ENCODE measurements around the gene RPS10.
"Not testable (repeated sequence)": the region's sequence is repeated elsewhere in the genome, so short reads cannot be mapped to it uniquely, and the experiment has no call there.

RPS10 gene

GRCh38 chr6:34447910-34448309 lies 22.0 kb upstream of the RPS10 start:
- DNase-seq (ENCODE audit: low read depth, low spot score): no peak

GRCh38 chr6:34447386-34447785 lies 21.5 kb upstream of the RPS10 start:
- DNase-seq (ENCODE audit: low read depth, low spot score): no peak

GRCh38 chr6:34445313-34445860 lies 19.5 kb upstream of the RPS10 start:
- no peak for DNase-seq (ENCODE audit: low read depth, low spot score)

GRCh38 chr6:34441526-34441925 lies 15.7 kb upstream of the RPS10 start:
- DNase-seq (ENCODE audit: low read depth, low spot score): no peak

- DNase-seq (ENCODE audit: low read depth, low spot score): no peak
Observed at GRCh38 chr6:34439442-34439841, 13.6 kb upstream of the RPS10 start.

- DNase-seq (ENCODE audit: low read depth, low spot score): no peak
Observed at GRCh38 chr6:34438705-34439104, 12.8 kb upstream of the RPS10 start.

DNA sequence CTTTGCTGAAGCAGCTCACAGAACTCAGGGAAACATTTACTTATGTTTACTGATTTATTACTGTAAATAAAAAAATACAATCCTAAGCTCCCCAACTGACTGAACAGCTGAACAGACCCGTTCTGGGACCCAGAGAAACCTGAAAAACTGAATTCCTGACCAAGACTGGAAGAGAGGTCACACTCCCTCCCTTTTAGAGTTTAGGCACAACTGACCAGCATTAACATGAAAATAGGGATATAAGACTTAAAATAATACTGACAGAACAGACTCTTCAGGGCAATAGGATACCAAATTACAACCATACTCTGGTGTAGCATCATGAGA lies 11.7 kb upstream of the RPS10 start:
- no peak for DNase-seq (ENCODE audit: low read depth, low spot score)

GRCh38 chr6:34436803-34437643 lies 11.2 kb upstream of the RPS10 start:
- no peak for DNase-seq (ENCODE audit: low read depth, low spot score)

DNA sequence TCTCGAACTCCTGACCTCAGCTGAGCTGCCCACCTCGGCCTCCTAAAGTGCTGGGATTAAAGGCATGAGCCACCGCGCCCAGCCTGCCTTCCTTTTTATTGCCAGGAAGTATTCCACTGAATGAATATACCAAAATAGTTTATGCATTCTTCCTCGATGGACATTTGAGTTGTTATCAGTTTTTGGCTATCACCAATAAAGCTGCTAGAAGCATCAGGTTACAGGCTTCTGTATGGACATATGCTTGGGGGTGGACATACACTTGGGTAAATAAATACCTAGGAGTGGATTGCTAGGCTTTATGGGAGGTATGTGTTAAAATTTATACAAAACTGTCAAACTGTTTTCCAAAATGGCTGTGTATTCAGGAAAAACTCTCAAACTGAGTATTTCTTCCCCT lies 10.0 kb upstream of the RPS10 start:
- no peak for DNase-seq (ENCODE audit: low read depth, low spot score)

- DNase-seq (ENCODE audit: low read depth, low spot score): no peak
Observed at GRCh38 chr6:34425132-34425497, 754 bp downstream of the RPS10 start.

GRCh38 chr6:34424200-34425131 lies 1.4 kb downstream of the RPS10 start:
- no peak for DNase-seq (ENCODE audit: low read depth, low spot score)

GRCh38 chr6:34423254-34423653 lies 2.6 kb downstream of the RPS10 start:
- DNase-seq (ENCODE audit: low read depth, low spot score): no peak

DNA sequence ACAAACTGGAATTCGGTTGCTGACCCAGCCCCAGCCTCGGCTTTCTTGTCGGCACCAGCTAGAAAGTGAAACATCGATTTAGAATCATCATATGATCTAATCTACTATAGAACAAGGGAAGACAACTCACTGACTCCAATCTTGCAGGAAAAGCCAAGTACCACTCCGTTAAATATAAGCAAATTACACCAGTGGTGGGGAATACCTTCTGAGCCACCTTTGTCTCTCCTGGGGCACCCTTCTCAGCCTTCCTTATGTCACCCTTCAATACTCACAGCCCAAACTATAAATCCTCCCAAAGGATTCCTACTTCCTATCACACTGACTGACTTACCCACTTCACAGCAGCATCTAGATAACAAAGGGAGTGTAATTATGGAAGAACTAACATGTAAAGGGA lies 7.5 kb downstream of the RPS10 start:
- DNase-seq (ENCODE audit: low read depth, low spot score): no peak

GRCh38 chr6:34416877-34417371 lies 8.9 kb downstream of the RPS10 start:
- no peak for DNase-seq (ENCODE audit: low read depth, low spot score)

GRCh38 chr6:34414999-34415858 lies 10.6 kb downstream of the RPS10 start:
- DNase-seq (ENCODE audit: low read depth, low spot score): no peak

DNA sequence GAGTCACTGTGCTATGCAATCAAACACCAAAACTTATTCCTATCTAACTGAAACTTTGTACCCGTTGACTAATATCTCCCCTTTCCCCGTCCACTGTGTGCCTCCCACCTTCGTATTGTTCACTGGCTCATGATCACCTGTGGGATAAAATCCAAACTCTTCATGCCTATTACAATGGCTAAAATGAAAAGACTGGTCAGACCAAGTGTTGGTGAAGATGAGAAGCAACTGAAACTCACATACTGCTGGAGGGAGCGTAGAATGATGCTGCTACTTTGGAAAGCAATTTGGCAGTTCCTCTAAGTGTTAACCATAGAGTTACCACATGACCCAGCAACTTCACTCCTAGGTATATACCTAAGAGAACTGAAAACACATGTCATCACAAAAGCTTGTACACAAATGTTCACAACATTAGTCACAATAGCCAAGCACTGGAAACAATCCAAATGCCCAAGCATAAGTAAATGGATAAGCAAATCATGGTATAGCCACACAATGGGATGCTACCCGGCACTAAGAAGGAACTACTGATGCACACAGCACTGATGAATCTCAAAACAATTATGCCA lies 13.1 kb downstream of the RPS10 start:
- no peak for DNase-seq (ENCODE audit: low read depth, low spot score)

DNA sequence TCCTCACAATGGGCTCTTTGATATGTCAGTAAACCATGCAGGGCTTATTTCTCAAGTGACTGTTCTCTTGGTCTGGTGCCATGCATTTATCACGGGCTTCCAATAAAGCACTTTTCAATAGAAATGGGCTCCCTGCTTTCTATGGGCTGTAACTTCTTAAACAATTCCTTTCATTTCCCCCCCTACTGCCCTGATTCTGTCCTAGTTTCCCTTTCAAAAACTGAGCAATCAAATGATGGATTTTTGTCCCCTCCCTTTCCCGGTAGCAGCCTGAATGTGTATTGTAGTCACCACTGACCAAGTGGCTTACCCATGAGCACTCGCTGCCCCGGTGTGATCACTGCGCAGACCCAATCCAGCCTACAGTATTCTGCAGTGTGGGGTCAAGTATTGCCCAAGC lies 13.9 kb downstream of the RPS10 start:
- DNase-seq (ENCODE audit: low read depth, low spot score): no peak

- DNase-seq (ENCODE audit: low read depth, low spot score): not testable (repeated sequence)
Observed at GRCh38 chr6:34407915-34408314, 18.0 kb downstream of the RPS10 start.

- DNase-seq (ENCODE audit: low read depth, low spot score): no peak
Observed at GRCh38 chr6:34396518-34396917, 29.4 kb downstream of the RPS10 start.

DNA sequence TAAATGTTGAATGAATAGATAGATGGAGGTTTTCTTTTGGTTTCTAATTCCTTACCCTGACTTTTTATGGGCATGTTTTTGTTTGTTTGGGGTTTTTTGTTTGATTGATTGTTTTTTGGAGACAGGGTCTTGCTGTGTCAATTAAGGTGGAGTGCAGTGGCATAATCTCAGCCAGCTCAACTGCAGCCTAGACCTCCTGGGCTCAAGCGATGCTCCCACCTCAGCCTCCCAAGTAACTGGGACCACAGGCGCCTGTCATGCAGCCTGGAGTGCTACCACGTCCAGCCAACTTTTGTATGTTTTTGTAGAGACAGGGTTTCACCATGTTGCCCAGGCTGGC lies 31.9 kb downstream of the RPS10 start:
- no peak for DNase-seq (ENCODE audit: low read depth, low spot score)

All from activated CD4-positive, CD25-positive, alpha-beta regulatory T cell treated with anti-CD3 and anti-CD28 coated beads, Interleukin-2, amount 50 U/mL, for 16 hours (primary cell).